Astrocyte (in vitro differentiated cells and primary cell): ENCODE data around the gene RBM19. TPM values are rescaled to one million over a fixed set of nuclear protein-coding genes. Genes with fewer than 3 reads are reported as not detected.

Source experiments
- DNase-seq: peaks from one replicate; pipeline ENCODE4 v3.0.0-alpha.2; 2010; ENCODE audit warnings: low read depth
- FAIRE-seq: peaks from 2 replicates; lab custom pipeline; 2011; peaks lifted over from hg19 to GRCh38; lab: Jason Lieb, UNC
- H2AFZ ChIP-seq: 2 replicates; pipeline ENCODE4 v1.6.0; 2012; ENCODE audit warnings: low read depth, low read length, inconsistent platforms
- H3K27ac ChIP-seq: 2 replicates; pipeline ENCODE4 v1.5.1; 2011; ENCODE audit warnings: low read depth, low read length, inconsistent platforms
- H3K27me3 ChIP-seq: 2 replicates; pipeline ENCODE4 v1.6.0; 2011; ENCODE audit warnings: low read length, inconsistent platforms; ENCODE audit not compliant: insufficient read depth
- H3K36me3 ChIP-seq: 2 replicates; pipeline ENCODE4 v1.5.1; 2011; ENCODE audit warnings: low read length, inconsistent platforms; ENCODE audit not compliant: insufficient read depth
- H3K4me1 ChIP-seq: 2 replicates; pipeline ENCODE4 v1.5.1; 2011; ENCODE audit warnings: low read length, inconsistent platforms; ENCODE audit not compliant: insufficient read depth
- H3K4me2 ChIP-seq: 2 replicates; pipeline ENCODE4 v1.6.0; 2012; ENCODE audit warnings: low read length, inconsistent platforms
- H3K4me3 ChIP-seq: 2 replicates; pipeline ENCODE4 v1.5.1; 2011; ENCODE audit warnings: low read depth, mild to moderate bottlenecking, low read length, inconsistent platforms; ENCODE audit not compliant: insufficient read depth
- H3K79me2 ChIP-seq: 2 replicates; pipeline ENCODE4 v1.6.0; 2012; ENCODE audit warnings: mild to moderate bottlenecking, low read length, inconsistent platforms; ENCODE audit not compliant: insufficient read depth
- H3K9ac ChIP-seq: 2 replicates; pipeline ENCODE4 v1.6.0; 2012; ENCODE audit warnings: mild to moderate bottlenecking, low read length, inconsistent platforms
- H3K9me3 ChIP-seq: 2 replicates; pipeline ENCODE4 v1.5.1; 2012; ENCODE audit warnings: low read depth, mild to moderate bottlenecking, low read length, inconsistent platforms; ENCODE audit not compliant: insufficient read depth
- H4K20me1 ChIP-seq: 2 replicates; pipeline ENCODE4 v1.6.0; 2012; ENCODE audit warnings: low read length, inconsistent platforms; ENCODE audit not compliant: insufficient read depth
- H3K27ac Mint-ChIP-seq: one replicate; pipeline ENCODE4 v1.8.0; 2021; ENCODE audit warnings: mild to moderate bottlenecking, mixed read lengths; ENCODE audit not compliant: unreplicated experiment
- H3K27me3 Mint-ChIP-seq: one replicate; pipeline ENCODE4 v1.8.0; 2021; ENCODE audit warnings: low read depth, mixed read lengths; ENCODE audit not compliant: unreplicated experiment
- H3K36me3 Mint-ChIP-seq: one replicate; pipeline ENCODE4 v1.8.0; 2021; ENCODE audit warnings: low read depth, mixed read lengths; ENCODE audit not compliant: unreplicated experiment
- H3K4me1 Mint-ChIP-seq: one replicate; pipeline ENCODE4 v1.8.0; 2021; ENCODE audit warnings: low read depth, mixed read lengths; ENCODE audit not compliant: unreplicated experiment
- H3K4me3 Mint-ChIP-seq: one replicate; pipeline ENCODE4 v1.8.0; 2021; ENCODE audit warnings: mild to moderate bottlenecking, moderate library complexity, mixed read lengths; ENCODE audit not compliant: unreplicated experiment
- H3K9me3 Mint-ChIP-seq: one replicate; pipeline ENCODE4 v1.8.0; 2021; ENCODE audit warnings: mild to moderate bottlenecking, mixed read lengths; ENCODE audit not compliant: unreplicated experiment
- EZH2 ChIP-seq: IDR thresholded peaks from 2 replicates; pipeline ENCODE4 v1.6.1; 2012; ENCODE audit warnings: mild to moderate bottlenecking, low read length, inconsistent platforms; ENCODE audit not compliant: insufficient read depth
- total RNA-seq: library from RNA; stranded (reverse); gene quantifications from 2 replicates; pipeline ENCODE4 v1.2.1, GENCODE V29; 2021
- TF ChIP-seq, protein P1 (sequence below): IDR thresholded peaks from 2 replicates; pipeline ENCODE4 v1.5.1; 2011; ENCODE audit warnings: low read depth, mild to moderate bottlenecking, inconsistent platforms, low read length, moderate library complexity; ENCODE audit not compliant: insufficient read depth

The RBM19 gene
- total RNA-seq, 1 donor from 2014 or later: 32.3 TPM

DNA sequence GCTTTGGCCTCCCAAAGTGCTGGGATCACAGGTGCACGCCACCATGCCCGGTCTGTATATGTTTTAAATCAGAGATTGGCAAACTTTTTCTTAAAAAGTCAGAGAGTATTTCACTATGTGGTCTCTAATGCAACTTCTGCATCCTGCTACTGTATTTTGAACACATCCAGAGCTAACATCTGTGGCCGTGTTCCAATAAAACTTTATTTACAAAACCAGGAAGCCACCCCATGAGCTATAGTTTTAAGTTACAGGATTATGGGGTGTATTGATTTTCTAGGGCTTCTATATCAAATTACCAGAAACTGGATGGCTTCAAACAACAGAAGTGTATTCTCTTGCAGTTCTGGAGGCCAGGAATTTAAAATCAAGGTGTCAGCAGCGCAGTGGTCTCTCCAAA lies 5.3 kb upstream of the RBM19 start:
- Histone ChIP-seq H3K79me2 (no peaks in the 10 kb centered on the region), H3K4me1 (no peaks in the 10 kb centered on the region), H3K9ac (no peak overlapping the region), H2AFZ (no peak overlapping the region), H3K27me3 (peaks cover 6% of the 10 kb centered on the region), H3K36me3 (no peaks in the 10 kb centered on the region), H3K4me3 (no peak overlapping the region), H4K20me1 (no peaks in the 10 kb centered on the region), H3K9me3 (no peaks in the 10 kb centered on the region), H3K27ac (no peak overlapping the region), H3K4me2 (no peak overlapping the region)
- DNase-seq (no peak), FAIRE-seq (no peak)
- Mint-ChIP-seq H3K27me3 (peaks cover 50% of the 10 kb centered on the region), H3K36me3 (no peaks in the 10 kb centered on the region), H3K27ac (no peak overlapping the region), H3K4me3 (no peak overlapping the region), H3K9me3 (peaks cover 2% of the 10 kb centered on the region), H3K4me1 (no peaks in the 10 kb centered on the region)
- TF ChIP-seq, protein P1, sequence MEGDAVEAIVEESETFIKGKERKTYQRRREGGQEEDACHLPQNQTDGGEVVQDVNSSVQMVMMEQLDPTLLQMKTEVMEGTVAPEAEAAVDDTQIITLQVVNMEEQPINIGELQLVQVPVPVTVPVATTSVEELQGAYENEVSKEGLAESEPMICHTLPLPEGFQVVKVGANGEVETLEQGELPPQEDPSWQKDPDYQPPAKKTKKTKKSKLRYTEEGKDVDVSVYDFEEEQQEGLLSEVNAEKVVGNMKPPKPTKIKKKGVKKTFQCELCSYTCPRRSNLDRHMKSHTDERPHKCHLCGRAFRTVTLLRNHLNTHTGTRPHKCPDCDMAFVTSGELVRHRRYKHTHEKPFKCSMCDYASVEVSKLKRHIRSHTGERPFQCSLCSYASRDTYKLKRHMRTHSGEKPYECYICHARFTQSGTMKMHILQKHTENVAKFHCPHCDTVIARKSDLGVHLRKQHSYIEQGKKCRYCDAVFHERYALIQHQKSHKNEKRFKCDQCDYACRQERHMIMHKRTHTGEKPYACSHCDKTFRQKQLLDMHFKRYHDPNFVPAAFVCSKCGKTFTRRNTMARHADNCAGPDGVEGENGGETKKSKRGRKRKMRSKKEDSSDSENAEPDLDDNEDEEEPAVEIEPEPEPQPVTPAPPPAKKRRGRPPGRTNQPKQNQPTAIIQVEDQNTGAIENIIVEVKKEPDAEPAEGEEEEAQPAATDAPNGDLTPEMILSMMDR: no peak
- TF ChIP-seq EZH2: no peak

DNA sequence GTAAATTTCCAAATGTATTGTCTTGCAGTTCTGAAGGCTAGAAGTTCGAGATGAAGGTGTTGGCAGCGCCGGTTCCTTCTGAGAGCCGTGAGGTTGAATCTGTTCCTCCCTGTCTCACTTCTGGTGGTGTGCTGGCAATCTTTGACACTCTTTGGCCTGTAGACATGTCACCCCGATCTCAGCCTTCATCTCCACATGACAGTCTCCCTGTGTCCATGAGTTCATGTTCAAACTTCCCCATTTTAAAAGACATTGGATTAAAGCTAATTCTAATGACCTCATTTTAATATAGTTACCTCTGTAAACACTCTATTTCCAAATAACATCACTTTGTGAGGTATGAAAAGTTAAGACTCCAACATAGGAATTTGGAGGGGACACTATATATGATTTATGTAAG lies 4.1 kb upstream of the RBM19 start:
- Mint-ChIP-seq H3K4me1 (no peaks in the 10 kb centered on the region), H3K27ac (no peak overlapping the region), H3K27me3 (peaks cover 44% of the 10 kb centered on the region), H3K36me3 (no peaks in the 10 kb centered on the region), H3K4me3 (no peak overlapping the region), H3K9me3 (peaks cover 2% of the 10 kb centered on the region)
- Histone ChIP-seq H3K27me3 (peaks cover 6% of the 10 kb centered on the region), H3K9me3 (no peaks in the 10 kb centered on the region), H3K4me3 (no peak overlapping the region), H3K4me1 (peaks cover 4% of the 10 kb centered on the region), H2AFZ (no peak overlapping the region), H4K20me1 (no peaks in the 10 kb centered on the region), H3K4me2 (no peak overlapping the region), H3K79me2 (peaks cover 9% of the 10 kb centered on the region), H3K27ac (no peak overlapping the region), H3K9ac (no peak overlapping the region), H3K36me3 (no peaks in the 10 kb centered on the region)
- DNase-seq: no peak
- TF ChIP-seq, protein P1: no peak
- no peak for TF ChIP-seq EZH2
- FAIRE-seq: no peak

DNA sequence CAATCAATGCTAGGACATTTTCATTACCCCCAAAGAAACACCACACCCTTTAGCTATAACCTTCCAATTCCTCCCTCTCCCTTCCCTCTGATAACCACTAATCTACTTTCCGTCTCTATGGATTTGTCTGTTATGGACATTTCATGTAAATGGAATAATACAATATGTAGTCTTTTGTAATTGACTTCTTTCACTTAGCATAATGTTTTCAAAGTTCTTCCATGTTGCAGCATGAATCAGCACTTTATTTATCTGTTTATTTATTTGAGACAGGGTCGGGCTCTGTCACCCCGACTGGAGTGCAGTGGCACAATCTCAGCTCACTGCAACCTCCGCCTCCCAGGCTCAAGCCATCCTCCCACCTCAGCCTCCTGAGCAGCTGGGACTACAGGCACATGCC lies 1.2 kb upstream of the RBM19 start:
- Histone ChIP-seq H2AFZ (no peak overlapping the region), H3K36me3 (no peaks in the 10 kb centered on the region), H4K20me1 (peaks cover 4% of the 10 kb centered on the region), H3K4me2 (no peak overlapping the region), H3K9ac (no peak overlapping the region), H3K9me3 (no peaks in the 10 kb centered on the region), H3K27me3 (peaks cover 4% of the 10 kb centered on the region), H3K79me2 (peaks cover 33% of the 10 kb centered on the region), H3K4me3 (no peak overlapping the region), H3K27ac (no peak overlapping the region), H3K4me1 (peaks cover 6% of the 10 kb centered on the region)
- no peak for FAIRE-seq
- peaks cover 2% of the 10 kb centered on the region for H3K4me1 Mint-ChIP-seq
- H3K27me3 Mint-ChIP-seq: peaks cover 23% of the 10 kb centered on the region
- H3K36me3 Mint-ChIP-seq: no peaks in the 10 kb centered on the region
- H3K9me3 Mint-ChIP-seq: no peaks in the 10 kb centered on the region
- H3K4me3 Mint-ChIP-seq: no peak overlapping the region
- peak overlapping the region; percentile 38 for H3K27ac Mint-ChIP-seq
- DNase-seq: no peak
- no peak for TF ChIP-seq EZH2
- TF ChIP-seq, protein P1: no peak
